AG20443 (cell line): ENCODE data around the gene PMCH.
"Not testable (repeated sequence)": the region's sequence is repeated elsewhere in the genome, so short reads cannot be mapped to it uniquely, and the experiment has no call there.

Experiments used
- DNase-seq: peaks from one replicate; pipeline ENCODE4 v3.0.0; 2012; ENCODE audit warnings: low spot score, mixed read lengths

Gene PMCH, protein sequence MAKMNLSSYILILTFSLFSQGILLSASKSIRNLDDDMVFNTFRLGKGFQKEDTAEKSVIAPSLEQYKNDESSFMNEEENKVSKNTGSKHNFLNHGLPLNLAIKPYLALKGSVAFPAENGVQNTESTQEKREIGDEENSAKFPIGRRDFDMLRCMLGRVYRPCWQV

GRCh38 chr12:102197789-102198188, at the start of gene PMCH:
Gene PMCH (minus strand): TSS chr12:102197833. CDS start chr12:102197770, 63 bp downstream.
- peak; percentile 8 for DNase-seq

GRCh38 chr12:102240859-102241258, 43.2 kb upstream of the PMCH start:
- DNase-seq, result not testable (repeated sequence)

- DNase-seq, result peak; percentile 9
Observed at GRCh38 chr12:102234599-102234998, 37.0 kb upstream of the PMCH start.

DNA sequence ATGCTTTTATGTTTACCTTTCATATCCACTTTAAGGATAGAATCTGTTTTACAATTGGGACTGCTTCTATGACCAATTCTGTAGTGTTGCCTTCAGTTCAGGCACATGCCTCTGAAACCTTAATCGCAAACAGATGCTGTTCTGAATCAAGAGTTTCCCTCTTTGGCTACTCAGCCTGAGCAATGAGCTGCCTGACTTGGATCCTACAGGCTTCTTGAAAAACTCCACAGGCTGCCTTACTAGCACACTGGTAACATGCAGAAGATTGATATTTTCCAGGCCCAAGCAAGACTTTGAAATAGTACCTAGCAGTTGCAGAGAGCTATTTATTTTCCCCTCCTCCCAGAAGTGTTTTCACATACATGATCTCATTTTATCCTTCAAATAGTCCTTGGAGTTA, 34.8 kb upstream of the PMCH start:
- peak; percentile 70 for DNase-seq

DNA sequence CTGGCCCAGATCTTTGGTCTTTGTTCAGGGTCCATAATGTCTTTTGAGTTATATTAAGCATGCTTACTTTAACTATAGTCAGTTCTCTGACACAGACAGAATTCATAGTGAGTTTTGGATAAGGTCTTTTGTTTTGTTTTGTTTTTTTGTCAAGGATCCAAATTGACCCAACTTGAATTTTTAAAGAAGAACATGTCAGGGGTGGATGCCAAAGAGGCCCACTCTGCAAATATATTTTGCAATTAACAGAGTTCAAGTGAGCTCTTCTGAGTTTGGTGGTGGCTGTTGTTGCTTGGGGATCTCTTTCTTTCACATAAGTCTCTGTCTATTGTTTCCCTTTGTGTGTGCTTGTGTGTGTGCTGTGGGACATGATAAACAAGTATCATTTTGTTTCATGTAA, 34.4 kb upstream of the PMCH start:
- no peak for DNase-seq

DNA sequence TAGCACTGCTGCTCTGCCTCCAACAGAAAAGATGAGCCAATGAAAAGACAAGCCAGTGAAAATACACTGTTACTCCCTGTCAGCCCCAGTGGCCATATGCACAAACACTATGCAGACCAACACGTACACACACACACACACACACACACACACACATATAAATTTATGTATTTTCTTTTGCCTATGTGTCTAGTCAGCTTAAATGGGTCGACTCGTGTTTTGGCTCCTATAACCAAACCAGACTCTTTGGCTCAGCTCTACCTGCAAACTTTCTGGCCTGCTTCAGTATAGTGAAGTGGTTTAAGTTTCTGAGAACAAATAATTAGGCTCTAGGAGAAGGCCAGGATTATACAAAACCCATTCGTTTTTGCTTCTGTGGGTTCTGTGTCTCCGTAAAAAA, 30.3 kb upstream of the PMCH start:
- no peak for DNase-seq

DNA sequence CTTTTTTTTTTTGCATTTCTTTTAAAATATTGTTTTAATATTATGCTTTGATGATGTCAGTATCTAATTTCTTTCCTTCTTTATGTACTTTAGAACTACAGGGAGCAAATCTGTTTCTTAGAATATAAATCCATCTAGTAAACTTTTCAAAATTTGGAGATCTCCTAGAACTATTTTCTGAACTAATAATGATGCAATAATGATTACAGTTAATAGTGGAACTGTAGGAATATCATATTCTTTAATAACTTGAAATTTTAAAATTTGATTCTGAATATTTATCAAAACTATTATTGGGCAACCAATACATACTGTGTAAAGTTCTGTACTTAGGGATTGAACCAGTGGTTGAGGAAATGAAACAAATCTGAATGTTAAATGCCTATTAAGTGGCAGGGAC, 23.1 kb upstream of the PMCH start:
- no peak for DNase-seq

GRCh38 chr12:102215992-102216691, 18.5 kb upstream of the PMCH start:
- peak; percentile 31 for DNase-seq

DNA sequence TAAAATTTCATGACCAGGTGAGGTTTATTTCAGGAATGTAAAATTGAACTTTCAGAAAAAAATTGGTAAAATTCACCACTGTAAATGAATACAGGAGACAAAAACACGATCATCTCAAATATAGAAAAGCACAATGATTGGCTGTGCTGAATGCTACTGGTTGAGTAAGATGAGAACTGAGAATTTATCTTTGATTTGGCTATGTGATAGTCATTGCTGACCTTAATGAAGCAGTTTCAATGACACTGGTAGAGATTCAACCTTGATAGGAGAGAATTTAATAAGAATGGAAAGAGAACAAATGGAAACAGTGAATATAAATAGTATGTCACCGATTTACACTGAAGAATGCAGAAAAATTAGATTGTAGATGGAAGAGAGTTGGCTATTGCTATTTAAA, 6.4 kb upstream of the PMCH start:
- DNase-seq, result no peak

GRCh38 chr12:102202556-102202955, 4.9 kb upstream of the PMCH start:
- no peak for DNase-seq

- no peak for DNase-seq
Observed at GRCh38 chr12:102201436-102202061, 3.9 kb upstream of the PMCH start.

GRCh38 chr12:102195826-102196225, 1.8 kb downstream of the PMCH start:
- DNase-seq, result no peak

DNA sequence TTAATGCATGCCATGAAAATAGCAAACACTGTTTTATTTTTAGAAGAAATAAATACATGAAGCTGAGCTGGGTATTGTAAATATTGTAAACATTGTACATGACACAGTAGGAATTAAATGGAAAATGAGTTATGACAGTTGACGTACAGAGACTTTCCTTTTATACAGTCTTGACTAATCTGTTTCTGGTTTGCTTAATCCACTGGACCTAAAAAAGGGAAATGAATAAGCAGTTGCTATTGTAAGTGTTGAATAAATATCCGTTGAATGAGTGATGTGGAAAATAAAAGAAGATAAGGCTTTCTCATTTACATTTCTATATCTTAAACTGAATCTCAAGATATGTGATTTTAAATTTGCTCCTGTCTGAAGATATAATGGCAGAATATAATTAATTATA, 15.0 kb downstream of the PMCH start:
- no peak for DNase-seq

- DNase-seq, result no peak
Observed at GRCh38 chr12:102174761-102175160, 22.9 kb downstream of the PMCH start.

DNA sequence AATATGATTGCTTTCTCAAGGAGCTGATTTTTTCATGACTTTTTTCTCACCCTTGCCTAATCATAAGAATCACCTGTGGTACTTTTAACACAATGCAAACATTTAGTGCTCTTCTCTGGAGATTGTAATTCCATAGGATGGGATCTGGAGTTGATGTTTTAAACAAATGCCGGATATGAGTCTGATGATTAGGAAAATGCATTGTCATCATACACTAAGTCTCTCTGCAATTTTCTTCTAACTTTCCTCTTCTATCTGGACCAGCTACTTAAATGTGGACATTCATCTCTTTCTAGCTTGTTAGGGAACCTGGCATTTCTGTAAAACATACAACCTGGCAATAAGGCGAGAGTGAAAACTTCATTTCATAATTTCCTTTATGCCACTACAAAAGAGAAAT, 23.5 kb downstream of the PMCH start:
- DNase-seq, result no peak

DNA sequence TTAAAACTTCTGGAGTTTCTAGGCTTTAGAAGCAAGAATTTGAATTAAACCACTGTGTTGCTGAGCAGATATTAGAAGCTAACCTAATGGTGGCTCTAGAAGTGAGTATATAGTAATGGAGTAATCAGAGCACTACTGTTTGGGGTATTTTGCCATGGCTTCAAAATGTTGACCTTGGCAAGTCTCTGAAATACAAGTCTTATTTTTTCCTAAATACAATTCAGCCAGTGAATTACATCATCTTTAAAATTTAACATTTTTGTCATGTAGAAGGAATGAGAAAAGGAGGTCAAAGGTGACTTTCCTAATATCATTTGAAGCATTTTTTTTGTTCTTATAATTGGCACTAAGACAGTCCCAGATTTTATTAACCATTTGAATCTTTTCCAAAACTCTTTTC, 25.2 kb downstream of the PMCH start:
- DNase-seq, result peak; percentile 43

DNA sequence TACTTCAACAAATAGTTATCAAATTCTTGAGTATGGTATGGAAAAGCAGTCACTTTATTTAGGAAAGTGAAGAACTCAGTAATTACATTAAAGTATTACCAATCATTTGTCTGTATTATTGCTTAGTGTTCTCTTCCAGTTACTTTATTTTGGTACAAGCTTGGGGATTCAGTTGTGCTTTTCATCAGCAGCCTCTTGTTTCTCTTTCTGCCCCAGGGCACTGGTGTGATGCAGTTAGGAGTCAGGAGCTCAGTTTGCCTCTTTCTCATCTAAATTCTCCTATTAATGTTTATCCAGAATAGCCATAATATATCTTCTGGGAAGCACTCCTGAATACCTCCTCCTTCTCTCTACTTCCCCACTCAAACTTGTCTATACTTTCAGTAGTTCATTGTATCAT, 25.7 kb downstream of the PMCH start:
- no peak for DNase-seq

GRCh38 chr12:102169922-102170621, 27.6 kb downstream of the PMCH start:
- DNase-seq, result no peak

DNA sequence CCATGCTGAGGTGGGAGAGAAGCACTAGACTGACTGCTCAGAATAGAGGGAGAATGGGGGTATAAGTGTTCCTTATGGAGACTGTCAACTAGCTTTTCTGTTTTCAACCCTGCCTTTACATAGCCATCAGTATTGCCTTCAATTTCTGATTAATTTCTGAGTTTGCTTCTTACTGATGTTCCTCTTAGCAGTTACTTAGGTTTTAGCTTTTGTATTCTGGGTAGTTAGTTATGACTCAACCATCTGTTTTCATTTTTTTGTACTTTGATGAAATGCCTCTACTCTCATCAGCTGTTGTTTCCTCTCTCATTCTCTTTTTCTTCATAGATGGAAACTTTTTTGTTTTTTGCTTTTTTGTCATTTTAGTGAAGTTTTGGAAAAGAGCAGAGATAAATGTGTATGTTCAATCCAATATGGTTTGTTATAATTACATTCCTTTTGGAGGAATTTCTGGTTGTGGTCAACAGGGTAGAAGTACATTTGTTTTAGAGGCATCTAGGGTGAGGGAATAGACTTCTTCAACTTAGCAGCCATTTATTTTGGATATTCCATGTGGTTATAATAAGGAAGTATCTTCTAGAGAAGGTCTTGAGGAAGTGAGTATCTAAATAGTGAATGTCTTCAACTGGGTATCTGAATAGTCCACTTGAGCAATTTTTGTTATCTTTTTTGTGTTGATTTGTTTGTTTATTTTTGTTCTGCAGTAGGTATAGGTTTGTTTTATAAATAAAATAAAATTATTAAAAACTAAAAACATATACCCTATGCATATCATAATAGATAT, 29.6 kb downstream of the PMCH start:
- peak; percentile 21 for DNase-seq

DNA sequence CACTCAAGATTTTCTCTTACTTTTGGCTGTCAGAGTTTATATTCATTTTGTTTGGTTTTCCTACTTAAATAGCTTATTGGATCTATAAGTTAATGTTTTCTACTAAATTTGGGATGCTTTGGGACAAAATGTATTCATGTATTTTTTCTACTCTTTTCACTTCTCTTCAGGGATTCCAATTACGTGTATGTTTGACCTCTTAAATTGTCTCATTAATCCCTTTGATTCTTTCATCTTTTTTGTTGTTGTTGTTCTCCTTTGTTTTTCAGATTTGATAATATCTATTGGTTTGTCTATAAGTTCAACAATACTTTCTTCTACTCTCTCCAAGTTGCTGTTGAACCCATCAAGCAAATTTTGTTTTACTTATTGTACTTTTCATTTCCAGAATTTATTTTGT, 34.2 kb downstream of the PMCH start:
- no peak for DNase-seq

DNA sequence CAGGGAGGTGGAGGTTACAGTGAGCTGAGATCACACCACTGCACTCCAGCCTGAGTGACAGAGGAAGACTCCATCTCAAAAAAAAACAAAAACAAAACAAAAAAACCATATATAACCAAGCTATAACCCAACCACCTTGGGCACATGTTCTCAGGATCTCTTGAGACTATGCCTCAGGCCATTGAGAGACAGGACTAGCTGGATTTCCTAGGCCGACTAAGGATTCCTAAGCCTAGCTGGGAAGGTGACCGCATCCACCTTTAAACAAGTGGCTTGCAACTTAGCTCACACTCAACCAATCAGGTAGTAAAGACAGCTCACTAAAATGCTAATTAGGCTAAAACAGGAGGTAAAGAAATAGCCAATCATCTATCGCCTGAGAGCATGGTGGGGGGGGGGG, 42.4 kb downstream of the PMCH start:
- DNase-seq, result not testable (repeated sequence)

DNA sequence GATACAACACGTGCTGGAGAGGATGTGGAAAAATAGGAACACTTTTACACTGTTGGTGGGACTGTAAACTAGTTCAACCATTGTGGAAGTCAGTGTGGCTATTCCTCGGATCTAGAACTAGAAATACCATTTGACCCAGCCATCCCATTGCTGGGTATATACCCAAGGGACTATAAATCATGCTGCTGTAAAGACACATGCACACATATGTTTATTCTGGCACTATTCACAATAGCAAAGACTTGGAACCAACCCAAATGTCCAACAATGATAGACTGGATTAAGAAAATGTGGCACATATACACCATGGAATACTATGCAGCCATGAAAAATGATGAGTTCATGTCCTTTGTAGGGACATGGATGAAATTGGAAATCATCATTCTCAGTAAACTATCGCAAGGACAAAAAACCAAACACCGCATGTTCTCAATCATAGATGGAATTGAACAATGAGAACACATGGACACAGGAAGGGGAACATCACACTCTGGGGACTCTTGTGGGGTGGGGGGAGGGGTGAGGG, 50.5 kb downstream of the PMCH start:
- DNase-seq, result not testable (repeated sequence)
